CD4-positive, alpha-beta memory T cell (primary cell): ENCODE results near the gene AMTN. TPM values are rescaled to one million over a fixed set of nuclear protein-coding genes. Genes with fewer than 3 reads are reported as not detected.

ENCODE experiments used
- CTCF ChIA-PET: fragments of 350-600 bp; sonication (Branson Sonifier 250); formaldehyde crosslinking; loops from one replicate; lab custom pipeline; 2021; ENCODE audit warnings: inconsistent platforms; ENCODE audit not compliant: partially characterized antibody; lab: Charles Lee
- POLR2A ChIA-PET: fragments of 350-600 bp; sonication (Branson Sonifier 250); formaldehyde crosslinking; loops from one replicate; lab custom pipeline; 2021; ENCODE audit not compliant: partially characterized antibody; lab: Charles Lee
- DNase-seq, 5 donors: peaks; one replicate each; pipeline versions ENCODE4 v3.0.0 to v3.0.0-alpha.2; 2020 to 2022; ENCODE audit warnings: mixed read lengths in 1 of 5
- H3K27ac ChIP-seq: one replicate; pipeline ENCODE4 v1.7.0; 2013; ENCODE audit warnings: low read depth, low read length
- H3K27me3 ChIP-seq: 2 replicates; pipeline ENCODE4 v1.7.0; 2013; ENCODE audit warnings: mild to moderate bottlenecking, low read length, moderate library complexity; ENCODE audit not compliant: insufficient read depth
- H3K36me3 ChIP-seq: 2 replicates; pipeline ENCODE4 v1.7.0; 2013; ENCODE audit warnings: mild to moderate bottlenecking, low read length, moderate library complexity; ENCODE audit not compliant: insufficient read depth
- H3K4me1 ChIP-seq: 2 replicates; pipeline ENCODE4 v1.7.0; 2013; ENCODE audit warnings: mild to moderate bottlenecking, low read length, moderate library complexity; ENCODE audit not compliant: insufficient read depth
- H3K4me3 ChIP-seq, 2 donors: one replicate each; pipeline ENCODE4 v1.7.0; 2013; ENCODE audit warnings: low read length in 2 of 2, mild to moderate bottlenecking in 1 of 2
- H3K9me3 ChIP-seq, 2 donors: one replicate each; pipeline ENCODE4 v1.7.0; 2013; ENCODE audit warnings: low read length in 2 of 2, control low read depth in 1 of 2; ENCODE audit not compliant: control insufficient read depth in 1 of 2
- H3K27ac Mint-ChIP-seq, 7 donors: one replicate each; pipeline ENCODE4 v1.8.0; 2020 to 2021; ENCODE audit warnings: mixed read lengths in 7 of 7, mild to moderate bottlenecking in 6 of 7, inconsistent platforms in 3 of 7, moderate library complexity in 3 of 7
- H3K27me3 Mint-ChIP-seq, 2 donors: one replicate each; pipeline ENCODE4 v1.8.0; 2020 to 2021; ENCODE audit warnings: mixed read lengths in 2 of 2
- H3K36me3 Mint-ChIP-seq, 2 donors: one replicate each; pipeline ENCODE4 v1.8.0; 2020 to 2021; ENCODE audit warnings: mixed read lengths in 2 of 2, inconsistent platforms in 1 of 2, mild to moderate bottlenecking in 1 of 2
- H3K4me1 Mint-ChIP-seq, 4 donors: one replicate each; pipeline ENCODE4 v1.8.0; 2020 to 2021; ENCODE audit warnings: mixed read lengths in 4 of 4, mild to moderate bottlenecking in 1 of 4
- H3K4me3 Mint-ChIP-seq, 8 donors: one replicate each; pipeline ENCODE4 v1.8.0; 2020 to 2021; ENCODE audit warnings: mixed read lengths in 8 of 8, mild to moderate bottlenecking in 7 of 8, moderate library complexity in 6 of 8, inconsistent platforms in 3 of 8
- H3K9me3 Mint-ChIP-seq, 8 donors: one replicate each; pipeline ENCODE4 v1.8.0; 2020 to 2021; ENCODE audit warnings: mixed read lengths in 8 of 8, mild to moderate bottlenecking in 5 of 8, inconsistent platforms in 3 of 8, moderate library complexity in 1 of 8
- intact Hi-C: fragments of 100-400 bp; cut with micrococcal nuclease; formaldehyde crosslinking; loops from one replicate; pipeline ENCODE4 v1.15.1; 2023
- polyA plus RNA-seq, 2 donors: library from polyadenylated mRNA; unstranded; fragments of 300-500 nt; fragmentation: Illumina TruSeq; gene quantifications; one replicate each; pipeline ENCODE4 v1.2.3, GENCODE V29; 2021
- total RNA-seq, 2 experiments: library from RNA; stranded (reverse); gene quantifications; one replicate each; pipeline ENCODE4 v1.2.3, GENCODE V29; 2021

The AMTN gene
- total and polyA plus RNA-seq, 4 experiments from 2014 or later, result not detected

- no peaks in the 10 kb centered on the region for H3K9me3 Mint-ChIP-seq
- H3K4me3 Mint-ChIP-seq, result no peak overlapping the region
- Histone ChIP-seq H3K36me3 (no peaks in the 10 kb centered on the region), H3K4me3 (no peak overlapping the region), H3K9me3 (no peaks in the 10 kb centered on the region), H3K27me3 (no peaks in the 10 kb centered on the region), H3K4me1 (no peaks in the 10 kb centered on the region), H3K27ac (no peak overlapping the region)
- H3K27me3 Mint-ChIP-seq, result peaks cover 1% of the 10 kb centered on the region in 2 donors
- POLR2A ChIA-PET, result no interaction called here
- CTCF ChIA-PET, result no interaction called here
- no peak for DNase-seq
- H3K36me3 Mint-ChIP-seq, result no peaks in the 10 kb centered on the region
- no peaks in the 10 kb centered on the region for H3K4me1 Mint-ChIP-seq
- intact Hi-C loops, result no loop called here
- no peak overlapping the region for H3K27ac Mint-ChIP-seq
These were observed 63.6 kb downstream of the AMTN start for GRCh38 chr4:70581980-70582379.

Other genes starting within 250 kb of the AMTN start
- gene CABS1, start 183.6 kb upstream of the AMTN start, total RNA-seq, result not detected
- gene CABS1, start 183.6 kb upstream of the AMTN start, polyA plus RNA-seq, result not detected
- gene SMR3A, start 157.8 kb upstream of the AMTN start, total RNA-seq, result not detected
- not detected for gene SMR3A, start 157.8 kb upstream of the AMTN start, polyA plus RNA-seq
- not detected for gene SMR3B, start 135.4 kb upstream of the AMTN start, total RNA-seq
- gene SMR3B, start 135.4 kb upstream of the AMTN start, polyA plus RNA-seq, result not detected
- gene OPRPN, start 120.6 kb upstream of the AMTN start, total RNA-seq, result not detected
- not detected for gene OPRPN, start 120.6 kb upstream of the AMTN start, polyA plus RNA-seq
- gene MUC7, start 46.4 kb upstream of the AMTN start, total RNA-seq, result not detected
- not detected for gene MUC7, start 46.4 kb upstream of the AMTN start, polyA plus RNA-seq
- not detected for gene AMBN, start 73.7 kb downstream of the AMTN start, total RNA-seq
- not detected for gene AMBN, start 73.7 kb downstream of the AMTN start, polyA plus RNA-seq
- not detected for gene ENAM, start 110.2 kb downstream of the AMTN start, total RNA-seq
- not detected for gene ENAM, start 110.2 kb downstream of the AMTN start, polyA plus RNA-seq
- not detected for gene JCHAIN, start 147.9 kb downstream of the AMTN start, total RNA-seq
- 10 to 100 TPM in 1 of 2 donors, 1 to 10 TPM in 1; 1.3 to 51.8 TPM for gene JCHAIN, start 147.9 kb downstream of the AMTN start, polyA plus RNA-seq
- 10 to 100 TPM; 43.2 to 45.3 TPM for gene UTP3, start 170.0 kb downstream of the AMTN start, total RNA-seq
- 10 to 100 TPM in 1 of 2 donors, 1 to 10 TPM in 1; 4.7 to 17.2 TPM for gene UTP3, start 170.0 kb downstream of the AMTN start, polyA plus RNA-seq
- gene RUFY3, start 203.4 kb downstream of the AMTN start, total RNA-seq, result 10 to 100 TPM; 36.2 TPM
- 1 to 10 TPM; 3.3 to 9.2 TPM for gene RUFY3, start 203.4 kb downstream of the AMTN start, polyA plus RNA-seq